Activated naive CD8-positive, alpha-beta T cell treated with anti-CD3 and anti-CD28 coated beads, Interleukin-2, amount 10 ng/mL, durations not matched to agents 7 days and 5 days (primary cell): ENCODE data around the gene SHISA5. TPM values are rescaled to one million over a fixed set of nuclear protein-coding genes. Genes with fewer than 3 reads are reported as not detected.
"Not testable (repeated sequence)": the region's sequence is repeated elsewhere in the genome, so short reads cannot be mapped to it uniquely, and the experiment has no call there.

Source experiments
- ATAC-seq: fragments of 150-1000 bp; cut with Tn5 transposase; one replicate; pipeline ENCODE4 v1.10.0; 2021; ENCODE audit warnings: low read depth, moderate library complexity
- POLR2A ChIA-PET: fragments of 350-600 bp; sonication (Branson Sonifier 250); formaldehyde crosslinking; loops from one replicate; lab custom pipeline; 2021; ENCODE audit warnings: antibody characterized with exemption; lab: Charles Lee
- DNase-seq: peaks from one replicate; pipeline ENCODE4 v3.0.0; 2021
- H3K27ac Mint-ChIP-seq: one replicate; pipeline ENCODE4 v1.8.0; 2022; ENCODE audit warnings: mild to moderate bottlenecking, mixed read lengths
- H3K27me3 Mint-ChIP-seq: one replicate; pipeline ENCODE4 v1.8.0; 2022; ENCODE audit warnings: mild to moderate bottlenecking, moderate library complexity, mixed read lengths
- H3K36me3 Mint-ChIP-seq: one replicate; pipeline ENCODE4 v1.8.0; 2021; ENCODE audit warnings: mild to moderate bottlenecking, mixed read lengths
- H3K4me1 Mint-ChIP-seq: one replicate; pipeline ENCODE4 v1.8.0; 2021; ENCODE audit warnings: mixed read lengths
- H3K4me3 Mint-ChIP-seq: one replicate; pipeline ENCODE4 v1.8.0; 2022; ENCODE audit warnings: mild to moderate bottlenecking, moderate library complexity, mixed read lengths
- H3K9me3 Mint-ChIP-seq: one replicate; pipeline ENCODE4 v1.8.0; 2021; ENCODE audit warnings: mixed read lengths
- total RNA-seq, 2 experiments: library from RNA; stranded (reverse); gene quantifications; one replicate each; pipeline ENCODE4 v1.2.3, GENCODE V29; 2021

The SHISA5 gene
- total RNA-seq, 2 experiments from 2014 or later, result 215 to 224 TPM

DNA sequence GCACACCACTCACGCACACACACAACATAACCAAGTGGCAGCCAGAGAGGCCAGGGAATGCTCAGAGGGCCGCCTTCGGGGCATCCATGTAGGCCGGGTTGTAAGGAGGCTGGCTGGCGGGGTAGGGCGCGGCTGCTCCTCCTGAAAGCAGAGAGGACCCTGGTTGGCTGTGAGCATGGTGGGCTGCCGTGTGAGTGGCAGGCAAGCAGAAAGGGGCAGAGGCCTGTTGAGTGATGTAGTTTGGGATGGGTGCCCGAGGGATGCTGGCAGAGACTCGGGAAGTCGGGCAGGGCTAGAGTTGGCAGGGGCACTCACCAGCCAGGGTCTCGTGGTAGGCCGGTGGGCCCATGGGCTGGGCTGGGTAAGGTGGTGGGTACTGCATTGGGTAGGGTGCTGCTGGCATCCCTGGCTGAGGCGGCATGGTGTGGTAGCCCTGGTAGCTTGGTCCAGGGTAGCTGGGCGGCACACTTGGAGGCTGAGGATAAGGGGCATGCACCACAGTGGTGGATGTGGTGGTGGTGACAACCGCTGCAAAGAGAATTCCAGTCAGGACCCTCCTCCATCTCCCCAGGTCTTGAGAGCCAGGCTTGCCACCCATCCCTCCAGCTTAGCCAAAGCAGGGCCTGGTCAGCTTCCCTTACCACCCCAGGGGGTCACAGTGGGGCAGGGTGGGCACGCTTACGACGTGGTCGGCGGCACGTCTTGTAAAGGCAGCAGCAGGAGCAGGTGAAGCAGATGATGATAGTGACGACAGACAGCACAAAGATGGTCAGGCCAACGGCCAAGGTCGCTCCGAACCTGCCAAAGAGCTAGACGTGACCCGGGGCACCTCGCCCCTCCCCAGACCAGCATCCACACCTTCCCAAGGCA, 34.7 kb downstream of the SHISA5 start:
- Mint-ChIP-seq H3K4me1 (peaks cover 47% of the 10 kb centered on the region), H3K27ac (peak overlapping the region; percentile 99), H3K36me3 (peaks cover 32% of the 10 kb centered on the region), H3K9me3 (no peaks in the 10 kb centered on the region), H3K27me3 (no peaks in the 10 kb centered on the region), H3K4me3 (peak overlapping the region; percentile 97)
- DNase-seq (peak; percentile 38), ATAC-seq (no peak)
- POLR2A ChIA-PET, result interaction anchor here (0.5 to 6.5 kb wide), 7 partner anchors 10 to 46 kb away, joined by 3 to 57 read pairs (median 7); partner anchors contain the start of genes ATRIP, CCDC51 and TMA7

DNA sequence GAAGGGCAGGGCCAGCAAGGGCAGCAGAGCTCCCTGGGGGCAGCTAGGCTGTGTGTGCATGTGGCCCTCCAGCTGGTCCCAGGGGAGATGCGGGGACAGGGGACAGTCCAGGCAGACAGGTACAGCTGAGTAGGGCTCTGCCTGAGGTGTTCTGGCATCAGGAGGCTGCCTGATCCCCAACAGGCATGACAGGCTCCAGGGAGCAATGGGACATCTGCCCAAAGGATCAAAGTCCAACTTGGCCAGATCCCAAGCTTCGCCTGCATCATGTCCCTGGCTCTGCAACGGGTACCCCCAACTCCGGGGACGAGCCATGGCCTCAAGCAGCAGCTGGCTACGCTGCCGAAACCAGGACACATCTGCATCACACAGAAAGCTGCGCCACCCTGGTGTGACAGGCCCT, 35.6 kb downstream of the SHISA5 start:
- DNase-seq (peak; percentile 31), ATAC-seq (no peak)
- H3K27me3 Mint-ChIP-seq, result no peaks in the 10 kb centered on the region
- H3K27ac Mint-ChIP-seq, result peak overlapping the region; percentile 99
- POLR2A ChIA-PET, result interaction anchor here (0.6 to 3.1 kb wide), 7 partner anchors 28 to 553 kb away, joined by 3 to 29 read pairs (median 3); partner anchors contain the start of genes CCDC51 and TMA7
- peak overlapping the region; percentile 97 for H3K4me3 Mint-ChIP-seq
- peaks cover 32% of the 10 kb centered on the region for H3K36me3 Mint-ChIP-seq
- peaks cover 42% of the 10 kb centered on the region for H3K4me1 Mint-ChIP-seq
- no peaks in the 10 kb centered on the region for H3K9me3 Mint-ChIP-seq

- Mint-ChIP-seq H3K4me1 (peaks cover 37% of the 10 kb centered on the region), H3K27me3 (no peaks in the 10 kb centered on the region), H3K4me3 (peak overlapping the region; percentile 97), H3K27ac (peak overlapping the region; percentile 98), H3K36me3 (peaks cover 32% of the 10 kb centered on the region), H3K9me3 (no peaks in the 10 kb centered on the region)
- POLR2A ChIA-PET, result interaction anchor here (0.6 to 3.1 kb wide), 12 partner anchors 12 to 554 kb away, joined by 3 to 29 read pairs (median 6); partner anchors contain the start of genes ATRIP, CCDC51, SHISA5 and TMA7
- peak; percentile 29 for DNase-seq
- no peak for ATAC-seq
These were observed 36.3 kb downstream of the SHISA5 start for GRCh38 chr3:48467473-48468267.

DNA sequence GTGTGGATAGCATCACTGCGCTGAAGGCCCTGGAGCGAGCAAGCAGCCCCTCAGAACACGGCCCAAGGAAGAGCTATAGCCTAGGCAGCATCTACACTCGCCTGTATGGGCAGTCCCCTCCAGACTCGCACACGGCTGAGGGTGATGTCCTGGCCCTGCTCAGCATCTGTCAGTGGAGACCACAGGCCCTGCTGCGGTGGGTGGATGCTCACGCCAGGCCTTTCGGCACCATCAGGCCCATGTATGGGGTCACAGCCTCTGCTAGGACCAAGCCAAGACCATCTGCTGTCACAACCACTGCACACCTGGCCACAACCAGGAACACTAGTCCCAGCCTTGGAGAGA, 36.9 kb downstream of the SHISA5 start:
- POLR2A ChIA-PET, result interaction anchor here (0.9 to 3.1 kb wide), 12 partner anchors 9 to 226 kb away, joined by 3 to 29 read pairs (median 10); partner anchors contain the start of genes ATRIP, CCDC51, SHISA5 and TMA7

GRCh38 chr3:48466386-48467109, 37.4 kb downstream of the SHISA5 start:
- peak overlapping the region; percentile 97 for H3K4me3 Mint-ChIP-seq
- ATAC-seq (peak; percentile 50), DNase-seq (peak; percentile 59)
- H3K9me3 Mint-ChIP-seq, result no peaks in the 10 kb centered on the region
- H3K4me1 Mint-ChIP-seq, result peaks cover 36% of the 10 kb centered on the region
- peak overlapping the region; percentile 98 for H3K27ac Mint-ChIP-seq
- H3K27me3 Mint-ChIP-seq, result no peaks in the 10 kb centered on the region
- POLR2A ChIA-PET, result interaction anchor here (0.7 to 3.1 kb wide), 17 partner anchors 9 to 226 kb away, joined by 3 to 29 read pairs (median 6); partner anchors contain the start of genes ATRIP, CCDC51, SHISA5 and TMA7
- peaks cover 32% of the 10 kb centered on the region for H3K36me3 Mint-ChIP-seq

More for the DNA sequence above, 36.9 kb downstream of the SHISA5 start:
- DNase-seq (no peak), ATAC-seq (no peak)
- Mint-ChIP-seq H3K36me3 (peaks cover 32% of the 10 kb centered on the region), H3K27me3 (no peaks in the 10 kb centered on the region), H3K9me3 (no peaks in the 10 kb centered on the region), H3K4me1 (peaks cover 36% of the 10 kb centered on the region), H3K4me3 (peak overlapping the region; percentile 97), H3K27ac (peak overlapping the region; percentile 98)

DNA sequence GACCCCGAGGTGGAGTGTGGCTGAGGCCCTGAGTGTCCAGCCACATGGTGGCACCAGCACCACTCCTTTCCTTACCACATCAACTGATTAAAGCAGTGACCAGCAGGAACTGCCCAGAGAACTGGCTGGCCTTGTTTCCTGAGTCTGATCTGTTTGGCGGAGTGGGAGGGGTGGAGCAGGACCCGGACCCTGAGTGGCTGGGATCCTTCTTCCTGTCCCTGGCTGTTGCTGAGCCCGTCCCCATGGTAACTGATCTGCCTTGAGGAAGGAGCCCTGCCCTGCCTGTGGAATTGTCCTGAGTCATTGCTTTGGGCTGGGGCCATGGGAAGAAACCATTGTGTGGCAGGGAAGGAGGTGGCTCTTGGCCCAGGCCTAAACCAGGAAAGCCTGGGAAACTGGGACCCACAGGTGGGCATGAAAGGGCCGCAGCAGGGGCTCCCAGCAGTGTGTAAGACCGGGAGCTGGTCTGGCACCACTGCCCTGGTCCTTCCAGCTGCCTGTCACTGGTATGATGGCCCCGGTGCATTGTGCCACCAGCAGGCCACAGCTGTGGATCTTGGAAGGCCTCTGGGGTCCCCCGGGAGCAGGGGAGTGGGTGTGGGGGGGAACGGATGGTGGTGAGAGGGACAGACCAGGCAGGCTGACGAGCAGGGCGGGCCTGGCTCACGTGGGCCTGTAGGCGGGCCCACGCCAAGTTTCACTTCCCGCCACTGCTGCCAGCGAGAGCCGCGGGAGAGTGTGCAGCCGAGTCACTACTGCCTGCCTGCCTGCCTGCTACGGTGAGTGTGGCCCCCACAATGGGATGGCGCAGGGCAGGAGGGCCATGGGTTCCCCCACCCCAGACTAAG, 38.2 kb downstream of the SHISA5 start:
- H3K36me3 Mint-ChIP-seq, result peaks cover 37% of the 10 kb centered on the region
- peaks cover 43% of the 10 kb centered on the region for H3K4me1 Mint-ChIP-seq
- H3K9me3 Mint-ChIP-seq, result no peaks in the 10 kb centered on the region
- no peaks in the 10 kb centered on the region for H3K27me3 Mint-ChIP-seq
- peak; percentile 93 for ATAC-seq
- peak overlapping the region; percentile 98 for H3K27ac Mint-ChIP-seq
- peak overlapping the region; percentile 97 for H3K4me3 Mint-ChIP-seq
- POLR2A ChIA-PET, result interaction anchor here (0.6 to 3.1 kb wide), 14 partner anchors 9 to 197 kb away, joined by 3 to 29 read pairs (median 7); partner anchors contain the start of genes ATRIP, CCDC51, SHISA5 and TMA7
- DNase-seq, result peak; percentile 87

GRCh38 chr3:48465237-48465530, 38.8 kb downstream of the SHISA5 start:
- Mint-ChIP-seq H3K4me3 (peak overlapping the region; percentile 97), H3K27me3 (no peaks in the 10 kb centered on the region), H3K36me3 (peaks cover 38% of the 10 kb centered on the region)

GRCh38 chr3:48464713-48465221, 39.2 kb downstream of the SHISA5 start:
- H3K27ac Mint-ChIP-seq, result no peak overlapping the region
- peaks cover 36% of the 10 kb centered on the region for H3K36me3 Mint-ChIP-seq
- DNase-seq, result no peak
- H3K9me3 Mint-ChIP-seq, result no peaks in the 10 kb centered on the region
- H3K4me1 Mint-ChIP-seq, result peaks cover 43% of the 10 kb centered on the region
- no peak for ATAC-seq
- no peaks in the 10 kb centered on the region for H3K27me3 Mint-ChIP-seq
- no peak overlapping the region for H3K4me3 Mint-ChIP-seq
- POLR2A ChIA-PET, result interaction anchor here (1.0 to 2.6 kb wide), 3 partner anchors 9 to 42 kb away, joined by 3 to 18 read pairs (median 16); partner anchors contain the start of genes CCDC51 and TMA7

More at GRCh38 chr3:48465237-48465530, 38.8 kb downstream of the SHISA5 start:
- Mint-ChIP-seq H3K4me1 (peaks cover 43% of the 10 kb centered on the region), H3K27ac (peak overlapping the region; percentile 98), H3K9me3 (no peaks in the 10 kb centered on the region)
- POLR2A ChIA-PET, result interaction anchor here (1.0 to 2.6 kb wide), 4 partner anchors 8 to 165 kb away, joined by 3 to 16 read pairs (median 6); no protein-coding TSS in a partner anchor
- ATAC-seq (no peak), DNase-seq (no peak)

DNA sequence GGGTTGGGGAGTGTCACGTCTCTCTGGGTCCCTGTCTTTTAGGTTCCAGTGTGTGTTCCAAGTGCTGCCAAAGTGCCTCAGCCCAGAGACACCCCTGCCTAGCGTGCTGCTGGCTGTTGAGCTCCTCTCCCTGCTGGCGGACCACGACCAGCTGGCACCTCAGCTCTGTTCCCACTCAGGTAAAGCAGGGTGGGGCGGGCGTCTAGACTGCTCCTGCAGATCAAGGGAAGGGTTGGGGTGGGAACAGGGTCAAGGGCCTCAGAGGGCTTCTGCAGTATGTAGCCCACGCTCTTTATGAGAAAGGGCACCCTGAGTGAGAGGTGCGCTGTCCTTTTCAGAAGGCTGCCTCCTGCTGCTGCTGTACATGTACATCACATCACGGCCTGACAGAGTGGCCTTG, 40.3 kb downstream of the SHISA5 start:
- Mint-ChIP-seq H3K27me3 (no peaks in the 10 kb centered on the region), H3K4me3 (no peak overlapping the region), H3K27ac (no peak overlapping the region), H3K4me1 (peaks cover 36% of the 10 kb centered on the region), H3K9me3 (no peaks in the 10 kb centered on the region), H3K36me3 (peaks cover 30% of the 10 kb centered on the region)
- ATAC-seq (no peak), DNase-seq (peak; percentile 17)
- POLR2A ChIA-PET, result interaction anchor here (0.5 to 2.0 kb wide), 4 partner anchors 9 to 29 kb away, joined by 3 to 18 read pairs (median 6); partner anchors contain the start of genes ATRIP, CCDC51 and TMA7

- Mint-ChIP-seq H3K4me1 (peaks cover 25% of the 10 kb centered on the region), H3K36me3 (peaks cover 19% of the 10 kb centered on the region)
- not testable (repeated sequence) for H3K9me3 Mint-ChIP-seq, H3K27ac Mint-ChIP-seq, ATAC-seq, H3K4me3 Mint-ChIP-seq, H3K27me3 Mint-ChIP-seq
- peak; percentile 2 for DNase-seq
- POLR2A ChIA-PET, result interaction anchor here (1.1 to 1.4 kb wide), 3 partner anchors 10 to 22 kb away, joined by 3 to 7 read pairs (median 4); partner anchors contain the start of gene CCDC51
These were observed 42.2 kb downstream of the SHISA5 start for GRCh38 chr3:48461767-48462166.

DNA sequence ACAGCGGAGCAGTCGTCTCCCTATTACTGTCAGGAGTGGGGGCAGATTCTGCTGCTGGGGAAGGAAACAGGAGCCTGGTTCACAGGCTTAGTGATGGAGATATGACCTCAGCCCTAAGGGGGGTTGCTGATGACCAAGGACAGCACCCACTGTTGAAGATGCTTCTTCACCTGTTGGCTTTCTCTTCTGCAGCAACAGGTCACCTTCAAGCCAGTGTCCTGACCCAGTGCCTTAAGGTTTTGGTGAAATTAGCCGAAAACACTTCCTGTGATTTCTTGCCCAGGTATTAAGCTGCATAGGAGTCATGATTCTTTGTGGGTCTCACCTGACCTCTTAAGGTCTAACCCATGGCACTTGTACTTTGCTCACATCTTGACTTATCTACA, 43.5 kb downstream of the SHISA5 start:
- H3K27ac Mint-ChIP-seq, result peak overlapping the region; percentile 67
- no peaks in the 10 kb centered on the region for H3K27me3 Mint-ChIP-seq
- no peaks in the 10 kb centered on the region for H3K9me3 Mint-ChIP-seq
- H3K36me3 Mint-ChIP-seq, result peaks cover 16% of the 10 kb centered on the region
- peak; percentile 8 for DNase-seq
- H3K4me1 Mint-ChIP-seq, result peaks cover 22% of the 10 kb centered on the region
- peak overlapping the region; percentile 4 for H3K4me3 Mint-ChIP-seq
- POLR2A ChIA-PET, result interaction anchor here (1.5 kb wide), 1 partner anchor 21 kb away, joined by 7 read pairs; the partner anchor contains the start of gene CCDC51
- ATAC-seq, result no peak
